Peyer's patch (tissue), 4 donors: Measurements from ENCODE around the gene HDAC11.

Experiments used
- POLR2A ChIP-seq, 2 donors: fragments of 450-650 bp; IDR thresholded peaks; one replicate each; pipeline ENCODE4 v1.5.1; 2017; ENCODE audit warnings: antibody characterized with exemption in 2 of 2, mild to moderate bottlenecking in 2 of 2, moderate library complexity in 2 of 2
- TF ChIP-seq, protein P1 (sequence below), 6 experiments: fragments of 450-650 bp in 4 of 6; fragments of 200-600 bp in 2 of 6; sonication (generic) in 1 of 6; IDR thresholded peaks; one replicate each; pipeline ENCODE4 v1.5.1; 2017 to 2019; ENCODE audit warnings: antibody characterized with exemption in 6 of 6, mild to moderate bottlenecking in 3 of 6, moderate library complexity in 1 of 6

- TF ChIP-seq POLR2A (IDR thresholded peaks at IDR 0.05): no peak
- TF ChIP-seq, protein P1, sequence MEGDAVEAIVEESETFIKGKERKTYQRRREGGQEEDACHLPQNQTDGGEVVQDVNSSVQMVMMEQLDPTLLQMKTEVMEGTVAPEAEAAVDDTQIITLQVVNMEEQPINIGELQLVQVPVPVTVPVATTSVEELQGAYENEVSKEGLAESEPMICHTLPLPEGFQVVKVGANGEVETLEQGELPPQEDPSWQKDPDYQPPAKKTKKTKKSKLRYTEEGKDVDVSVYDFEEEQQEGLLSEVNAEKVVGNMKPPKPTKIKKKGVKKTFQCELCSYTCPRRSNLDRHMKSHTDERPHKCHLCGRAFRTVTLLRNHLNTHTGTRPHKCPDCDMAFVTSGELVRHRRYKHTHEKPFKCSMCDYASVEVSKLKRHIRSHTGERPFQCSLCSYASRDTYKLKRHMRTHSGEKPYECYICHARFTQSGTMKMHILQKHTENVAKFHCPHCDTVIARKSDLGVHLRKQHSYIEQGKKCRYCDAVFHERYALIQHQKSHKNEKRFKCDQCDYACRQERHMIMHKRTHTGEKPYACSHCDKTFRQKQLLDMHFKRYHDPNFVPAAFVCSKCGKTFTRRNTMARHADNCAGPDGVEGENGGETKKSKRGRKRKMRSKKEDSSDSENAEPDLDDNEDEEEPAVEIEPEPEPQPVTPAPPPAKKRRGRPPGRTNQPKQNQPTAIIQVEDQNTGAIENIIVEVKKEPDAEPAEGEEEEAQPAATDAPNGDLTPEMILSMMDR (IDR thresholded peaks at IDR 0.05): no peak
Measured at GRCh38 chr3:13509059-13509815, 29.1 kb downstream of the HDAC11 start.
